SW480 (cell line): Measurements from ENCODE around the gene ACTL9.
"Not testable (repeated sequence)": the region's sequence is repeated elsewhere in the genome, so short reads cannot be mapped to it uniquely, and the experiment has no call there.

Experiments used
- DNase-seq: peaks from one replicate; pipeline ENCODE4 v3.0.0-alpha.2; 2016; ENCODE audit warnings: low spot score

Gene ACTL9

DNA sequence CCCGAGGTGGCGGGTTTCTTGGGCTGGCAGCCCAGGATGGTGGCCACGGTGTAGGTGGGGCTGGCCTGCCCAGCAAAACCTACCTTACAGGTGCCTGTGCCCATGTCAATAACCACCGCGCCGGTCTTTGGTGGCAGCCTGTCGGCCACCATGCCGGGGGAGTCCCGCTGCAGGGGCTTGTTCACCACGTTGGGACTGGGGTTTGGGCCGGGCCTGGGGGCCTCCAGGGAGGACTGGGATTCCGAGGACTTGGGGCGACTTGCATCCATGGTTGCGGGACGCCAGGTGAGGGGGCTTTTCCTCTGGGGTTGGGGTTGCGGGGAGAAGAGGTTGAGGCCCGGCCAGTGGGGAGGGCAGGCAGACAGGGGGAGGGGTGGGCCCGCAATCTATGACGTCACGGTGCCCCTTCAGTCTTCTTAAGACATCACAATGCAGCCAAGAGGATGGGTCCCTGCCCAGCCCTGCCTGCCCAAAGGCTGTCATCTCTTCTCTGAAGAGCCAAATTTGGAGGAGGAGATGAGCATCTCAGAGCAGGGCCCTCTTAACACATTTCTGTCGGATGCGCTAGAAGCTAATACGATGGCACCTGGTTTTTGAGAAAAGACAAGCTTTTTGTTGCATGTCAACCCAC is at the start of gene ACTL9:
Gene ACTL9 (minus strand): TSS at position 363 of the 631 bp plus-strand sequence. CDS start 94 bp downstream, at position 269.
- DNase-seq, result no peak

DNA sequence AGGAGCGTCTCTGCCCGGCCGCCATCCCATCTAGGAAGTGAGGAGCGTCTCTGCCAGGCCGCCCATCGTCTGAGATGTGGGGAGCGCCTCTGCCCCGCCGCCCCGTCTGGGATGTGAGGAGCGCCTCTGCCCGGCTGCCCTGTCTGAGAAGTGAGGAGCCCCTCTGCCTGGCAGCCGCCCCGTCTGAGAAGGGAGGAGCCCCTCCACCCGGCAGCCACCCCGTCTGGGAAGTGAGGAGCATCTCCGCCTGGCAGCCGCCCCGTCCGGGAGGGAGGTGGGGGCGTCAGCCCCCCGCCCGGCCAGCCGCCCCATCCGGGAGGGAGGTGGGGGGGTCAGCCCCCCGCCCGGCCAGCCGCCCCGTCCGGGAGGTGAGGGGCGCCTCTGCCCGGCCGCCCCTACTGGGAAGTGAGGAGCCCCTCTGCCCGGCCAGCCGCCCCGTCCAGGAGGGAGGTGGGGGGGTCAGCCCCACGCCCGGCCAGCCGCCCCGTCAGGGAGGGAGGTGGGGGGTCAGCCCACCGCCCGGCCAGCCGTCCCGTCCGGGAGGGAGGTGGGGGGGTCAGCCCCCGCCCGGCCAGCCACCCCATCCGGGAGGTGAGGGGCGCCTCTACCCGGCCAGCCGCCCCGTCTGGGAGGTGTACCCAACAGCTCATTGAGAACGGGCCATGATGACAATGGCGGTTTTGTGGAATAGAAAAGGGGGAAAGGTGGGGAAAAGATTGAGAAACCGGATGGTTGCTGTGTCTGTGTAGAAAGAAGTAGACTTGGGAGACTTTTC is 40.9 kb upstream of the ACTL9 start:
- not testable (repeated sequence) for DNase-seq

- no peak for DNase-seq
These were observed 39.8 kb upstream of the ACTL9 start for GRCh38 chr19:8738377-8738776.

GRCh38 chr19:8731428-8732169 is 33.0 kb upstream of the ACTL9 start:
- DNase-seq, result peak; percentile 16

- DNase-seq, result no peak
These were observed 25.7 kb upstream of the ACTL9 start for GRCh38 chr19:8724276-8724675.

DNA sequence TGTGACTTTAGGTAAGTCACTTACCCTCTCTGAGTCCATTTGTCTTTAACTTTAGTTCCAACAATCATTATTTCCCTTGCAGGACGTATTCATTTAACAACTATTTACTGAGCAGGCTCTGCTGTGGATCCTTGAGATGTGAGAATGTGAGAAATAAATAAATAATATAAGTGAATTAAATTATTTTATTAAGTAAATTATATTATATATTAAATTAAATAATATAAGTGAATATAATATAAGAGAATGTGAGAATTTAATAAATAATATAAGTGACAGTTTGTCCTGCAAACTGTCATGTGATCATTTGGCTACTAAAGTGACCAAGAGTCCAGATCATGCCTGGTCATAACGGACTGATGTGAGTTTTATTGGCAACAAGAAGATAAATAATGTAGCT is 23.4 kb upstream of the ACTL9 start:
- DNase-seq, result no peak

DNA sequence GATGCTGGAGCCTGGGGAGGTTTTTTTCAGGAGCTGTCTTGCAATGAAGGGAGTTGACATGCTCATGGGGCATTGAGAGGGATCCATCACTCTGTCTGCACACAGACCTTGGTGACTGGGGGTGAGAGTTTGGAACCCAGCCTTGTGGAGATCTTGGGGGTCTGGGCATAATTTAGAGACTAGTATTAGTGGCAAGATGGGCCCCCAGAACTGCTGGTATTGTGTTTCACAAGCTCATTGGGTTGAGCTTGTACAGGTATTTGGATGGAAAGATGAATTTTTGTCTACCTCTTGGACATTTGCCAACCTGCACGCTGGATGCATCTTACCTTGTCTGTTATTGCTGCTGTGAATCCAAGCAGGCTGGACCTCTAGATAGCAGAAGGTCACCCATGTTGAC is 22.7 kb upstream of the ACTL9 start, which contains the start of gene OR2Z1:
Gene OR2Z1 (plus strand): TSS at position 301 of the 400 bp plus-strand sequence. CDS start 9,395 bp downstream, outside the sequence.
- DNase-seq, result no peak

GRCh38 chr19:8710337-8710736 is 11.7 kb upstream of the ACTL9 start:
- not testable (repeated sequence) for DNase-seq

DNA sequence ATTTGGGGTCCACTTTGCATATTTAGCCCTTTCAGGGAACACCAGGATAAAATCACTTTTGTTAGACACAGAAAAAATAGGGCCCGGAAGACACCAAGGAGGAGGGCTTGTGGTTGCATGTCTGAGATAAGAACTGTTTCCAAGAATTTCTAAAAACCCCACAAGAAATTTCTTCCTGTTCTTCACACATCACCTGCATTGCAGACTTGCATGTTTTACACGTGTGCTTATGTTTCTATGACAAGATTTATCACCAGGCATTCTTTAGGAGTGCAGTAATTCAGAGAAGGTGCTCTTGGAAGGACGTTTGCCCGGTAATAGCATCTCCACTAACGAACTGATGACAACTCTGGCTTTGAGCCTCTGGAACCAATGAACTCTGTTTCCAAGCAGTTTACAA is 7.1 kb upstream of the ACTL9 start:
- peak; percentile 16 for DNase-seq

DNA sequence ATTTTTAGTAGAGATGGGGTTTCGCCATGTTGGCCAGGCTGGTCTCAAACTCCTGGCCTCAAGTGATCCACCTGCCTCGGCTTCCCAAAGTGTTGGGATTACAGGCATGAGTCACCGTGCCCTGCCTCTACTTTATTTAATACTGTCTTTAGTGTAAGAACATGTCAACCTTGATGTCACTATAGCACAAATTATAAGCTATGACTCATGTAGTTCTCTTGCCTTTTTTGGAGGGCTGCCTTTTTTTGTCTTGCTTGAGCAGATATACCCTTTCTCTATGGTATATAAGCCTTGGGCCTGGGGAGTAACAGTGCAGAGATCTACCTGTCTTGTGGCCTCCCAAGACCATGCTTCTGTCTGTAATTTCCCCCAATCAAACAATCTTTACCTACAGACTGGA is 6.7 kb upstream of the ACTL9 start:
- DNase-seq, result not testable (repeated sequence)

DNA sequence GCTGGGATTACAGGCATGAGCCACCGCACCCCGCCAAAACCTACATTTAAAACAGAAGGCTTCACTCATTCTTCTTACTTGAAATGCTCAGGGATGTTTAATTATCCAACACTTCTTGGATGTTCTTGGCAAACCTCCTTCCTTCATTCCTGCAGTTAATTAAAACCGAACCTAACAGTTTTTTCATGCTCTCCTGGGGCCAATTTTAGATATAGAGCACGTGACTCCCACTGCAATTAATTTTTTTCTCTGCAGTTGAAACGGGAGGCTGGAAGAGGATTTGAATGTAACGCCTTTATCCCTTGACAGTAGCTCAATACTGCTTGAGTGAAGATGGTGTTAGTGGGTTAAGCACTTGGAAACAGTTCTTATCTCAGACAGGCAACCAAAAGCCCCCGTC is 4.6 kb upstream of the ACTL9 start:
- DNase-seq, result no peak

DNA sequence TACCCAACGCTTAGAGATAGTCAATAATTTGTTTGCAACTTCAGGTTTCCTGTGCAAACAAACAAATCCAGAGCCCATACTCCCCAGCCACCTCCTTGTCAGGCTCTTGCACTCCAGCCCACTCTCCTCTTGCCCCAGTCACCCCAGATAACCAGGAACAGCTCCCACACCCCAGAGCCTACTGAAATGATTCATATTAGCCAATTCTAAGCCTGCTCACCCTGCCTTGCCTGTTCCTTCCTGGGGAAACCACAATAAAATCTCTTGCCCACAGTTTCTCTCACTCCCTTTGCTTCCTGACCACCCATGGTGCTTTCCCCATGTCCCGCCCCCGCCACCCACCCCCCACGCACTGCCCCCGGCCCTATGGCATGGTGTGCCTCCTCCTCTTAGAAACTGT is 3.8 kb upstream of the ACTL9 start:
- no peak for DNase-seq

- no peak for DNase-seq
These were observed 2.4 kb upstream of the ACTL9 start for GRCh38 chr19:8700956-8701355.

- no peak for DNase-seq
These were observed 1.3 kb upstream of the ACTL9 start for GRCh38 chr19:8699908-8700307.

- DNase-seq, result no peak
These were observed 743 bp downstream of the ACTL9 start for GRCh38 chr19:8697671-8698432.

DNA sequence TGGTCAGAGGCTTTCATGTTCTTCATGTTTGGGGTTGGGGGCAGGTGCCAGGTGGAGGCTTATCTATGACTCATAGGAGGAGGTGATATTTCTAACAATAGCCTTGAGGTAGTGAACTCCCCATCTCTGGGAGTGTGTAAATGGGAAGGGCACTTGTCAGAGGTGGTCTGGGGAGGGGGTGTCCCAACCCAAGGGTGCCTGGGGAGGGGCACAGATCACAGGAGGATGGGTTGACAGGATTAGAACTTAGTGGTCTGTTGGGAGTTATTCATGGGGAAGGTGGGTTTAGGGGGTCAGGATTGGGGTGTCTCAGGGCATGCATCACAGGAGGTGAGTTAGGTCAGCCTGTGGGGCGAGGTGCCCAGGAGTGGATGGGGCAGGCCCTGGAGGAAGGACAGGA is 1.6 kb downstream of the ACTL9 start:
- DNase-seq, result no peak

GRCh38 chr19:8695911-8696310 is 2.7 kb downstream of the ACTL9 start:
- DNase-seq, result no peak

GRCh38 chr19:8695501-8695900 is 3.1 kb downstream of the ACTL9 start:
- DNase-seq, result no peak

- no peak for DNase-seq
These were observed 7.6 kb downstream of the ACTL9 start for GRCh38 chr19:8690753-8691539.

- DNase-seq, result no peak
These were observed 9.7 kb downstream of the ACTL9 start for GRCh38 chr19:8688930-8689329.

GRCh38 chr19:8686549-8686948 is 12.0 kb downstream of the ACTL9 start:
- DNase-seq, result no peak
